K562 (cell line): ENCODE data around the gene HPCAL1.

Source experiments
- TAF1 ChIP-seq: IDR thresholded peaks from 2 replicates; pipeline ENCODE4 v1.6.1; 2011; ENCODE audit warnings: mild to moderate bottlenecking, low read length, moderate library complexity; ENCODE audit not compliant: insufficient read depth, control insufficient read depth, severe bottlenecking; ENCODE audit errors: extremely low read depth
- ZEB2 ChIP-seq: fragments of 450-650 bp; IDR thresholded peaks from 2 replicates; pipeline ENCODE4 v1.6.1; 2016

DNA sequence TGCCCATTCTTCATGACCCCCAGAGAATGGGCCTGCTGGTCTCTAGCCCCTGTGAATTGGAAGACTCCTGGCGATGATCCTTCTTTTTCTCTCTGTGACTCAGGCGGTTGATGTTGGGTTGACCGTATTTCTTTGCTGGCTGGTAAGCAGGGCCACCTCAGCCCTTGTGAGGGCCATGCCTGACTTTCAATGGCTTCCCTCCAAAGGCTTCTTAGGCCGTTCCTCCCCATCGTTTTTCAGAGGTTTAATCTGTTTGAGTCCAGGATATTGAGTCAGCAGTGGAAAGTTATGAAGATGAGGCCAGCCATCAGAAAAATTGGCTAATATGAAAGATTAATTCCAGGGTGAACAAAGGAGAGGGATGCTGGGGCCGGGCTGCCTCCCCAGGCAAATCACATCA, 13.6 kb downstream of the HPCAL1 start:
- TF ChIP-seq TAF1 (no peak), ZEB2 (no peak)
